ENCODE results near the gene TRIM9. TPM values are rescaled to one million over a fixed set of nuclear protein-coding genes. Genes with fewer than 3 reads are reported as not detected.

The TRIM9 gene
- polyA plus RNA-seq, 4 donors: 0.80 to 1.3 TPM; not detected in 2

DNA sequence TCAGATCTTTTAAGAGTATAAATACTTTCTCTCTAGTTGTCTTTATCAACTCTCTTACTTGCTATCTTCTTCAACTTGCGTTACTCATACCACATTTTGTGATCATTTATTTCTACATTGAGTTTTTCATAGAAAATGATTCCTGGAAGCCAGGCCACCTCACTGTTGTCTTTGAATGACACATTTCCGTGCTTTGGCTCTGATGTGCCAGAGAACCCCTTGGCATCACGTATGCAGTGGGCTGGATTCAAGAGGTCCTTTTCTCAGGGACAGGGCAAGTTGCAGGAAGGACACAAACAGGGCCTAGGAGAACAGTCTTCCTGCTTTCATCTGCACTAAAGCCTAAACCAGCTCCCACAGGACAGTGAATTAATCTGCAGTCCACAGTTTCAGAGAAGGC lies 80.3 kb downstream of the TRIM9 start:
- Histone ChIP-seq H3K27me3 (ENCODE audit: control insufficient read depth in 3 of 3, insufficient read depth in 3 of 3, low read length in 3 of 3) (peaks cover 0 to 4% (median 0%) of the 10 kb centered on the region in 3 donors), H3K4me3 (ENCODE audit: low read depth in 1 of 3, low read length in 3 of 3) (no peak overlapping the region), H3K36me3 (ENCODE audit: control insufficient read depth in 3 of 3, insufficient read depth in 2 of 3, low read depth in 1 of 3, low read length in 3 of 3) (no peaks in the 10 kb centered on the region), H3K9me3 (ENCODE audit: control insufficient read depth in 2 of 2, insufficient read depth in 1 of 2, low read depth in 1 of 2, low read length in 1 of 2) (no peaks in the 10 kb centered on the region), H3K27ac (ENCODE audit: low read depth in 1 of 3, low read length in 2 of 3) (no peak overlapping the region), H3K4me1 (ENCODE audit: control insufficient read depth in 3 of 3, insufficient read depth in 2 of 3, low read depth in 1 of 3, low read length in 2 of 3) (no peaks in the 10 kb centered on the region)
- no peak for FAIRE-seq
- 75 to 86% (median 84%) methylated on average over 3 of the region's 3 CpGs for WGBS, 3 donors
- DNase-seq: no peak

DNA sequence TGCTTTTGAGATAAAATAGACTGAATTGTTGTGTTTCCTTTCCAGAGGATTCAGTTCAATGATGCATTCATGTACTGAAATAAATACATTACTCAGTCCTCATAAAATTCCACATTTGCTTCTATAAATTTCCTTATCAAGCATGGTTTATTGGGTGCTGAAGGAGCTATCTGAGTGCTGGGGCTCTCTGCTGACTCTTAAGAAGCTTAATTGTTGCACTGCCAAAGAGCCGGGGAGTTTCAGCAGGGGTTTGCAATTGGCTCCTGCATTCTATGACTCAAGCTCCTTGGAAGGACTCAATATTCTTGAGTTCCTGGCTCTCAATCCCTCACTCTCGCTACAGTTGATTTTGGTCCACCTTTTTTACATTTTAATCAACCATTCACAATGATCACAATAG lies 80.8 kb downstream of the TRIM9 start:
- H3K27ac ChIP-seq (ENCODE audit: low read depth in 1 of 3, low read length in 2 of 3): no peak overlapping the region

DNA sequence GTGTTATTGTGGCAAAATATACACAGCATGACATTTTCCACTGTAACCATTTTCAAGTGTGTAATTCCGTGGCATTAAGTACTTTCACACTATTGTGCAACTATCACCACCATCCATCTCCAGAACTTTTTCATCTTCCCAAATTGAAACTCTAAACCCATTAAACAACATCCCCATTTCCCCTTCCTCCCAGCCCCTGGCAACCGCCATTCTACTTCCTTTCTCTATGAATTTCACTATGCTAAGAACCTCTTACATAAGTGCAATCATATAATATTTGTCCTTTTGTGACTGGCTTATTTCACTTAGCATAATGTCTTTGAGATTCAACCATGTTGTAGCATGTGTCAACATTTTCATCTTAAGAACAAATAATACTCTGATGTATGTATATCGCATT lies 82.8 kb downstream of the TRIM9 start:
- Histone ChIP-seq H3K27ac (ENCODE audit: low read depth in 1 of 3, low read length in 2 of 3) (no peak overlapping the region), H3K36me3 (ENCODE audit: control insufficient read depth in 3 of 3, insufficient read depth in 2 of 3, low read depth in 1 of 3, low read length in 3 of 3) (no peaks in the 10 kb centered on the region), H3K9me3 (ENCODE audit: control insufficient read depth in 2 of 2, insufficient read depth in 1 of 2, low read depth in 1 of 2, low read length in 1 of 2) (no peaks in the 10 kb centered on the region), H3K4me1 (ENCODE audit: control insufficient read depth in 3 of 3, insufficient read depth in 2 of 3, low read depth in 1 of 3, low read length in 2 of 3) (no peaks in the 10 kb centered on the region), H3K27me3 (ENCODE audit: control insufficient read depth in 3 of 3, insufficient read depth in 3 of 3, low read length in 3 of 3) (peaks cover 0 to 4% (median 0%) of the 10 kb centered on the region in 3 donors), H3K4me3 (ENCODE audit: low read depth in 1 of 3, low read length in 3 of 3) (no peak overlapping the region)
- no peak for DNase-seq
- WGBS, 3 donors: 80 to 91% (median 81%) methylated on average over 3 of the region's 3 CpGs
- no peak for FAIRE-seq

More for the DNA sequence above, 80.8 kb downstream of the TRIM9 start:
- FAIRE-seq (no peak), DNase-seq (no peak)
- WGBS, 3 donors: 68 to 69% (median 68%) methylated on average over 2 of the region's 2 CpGs
- Histone ChIP-seq H3K4me3 (ENCODE audit: low read depth in 1 of 3, low read length in 3 of 3) (no peak overlapping the region), H3K36me3 (ENCODE audit: control insufficient read depth in 3 of 3, insufficient read depth in 2 of 3, low read depth in 1 of 3, low read length in 3 of 3) (no peaks in the 10 kb centered on the region), H3K27me3 (ENCODE audit: control insufficient read depth in 3 of 3, insufficient read depth in 3 of 3, low read length in 3 of 3) (peaks cover 0 to 4% (median 0%) of the 10 kb centered on the region in 3 donors), H3K9me3 (ENCODE audit: control insufficient read depth in 2 of 2, insufficient read depth in 1 of 2, low read depth in 1 of 2, low read length in 1 of 2) (no peaks in the 10 kb centered on the region), H3K4me1 (ENCODE audit: control insufficient read depth in 3 of 3, insufficient read depth in 2 of 3, low read depth in 1 of 3, low read length in 2 of 3) (no peaks in the 10 kb centered on the region)

DNA sequence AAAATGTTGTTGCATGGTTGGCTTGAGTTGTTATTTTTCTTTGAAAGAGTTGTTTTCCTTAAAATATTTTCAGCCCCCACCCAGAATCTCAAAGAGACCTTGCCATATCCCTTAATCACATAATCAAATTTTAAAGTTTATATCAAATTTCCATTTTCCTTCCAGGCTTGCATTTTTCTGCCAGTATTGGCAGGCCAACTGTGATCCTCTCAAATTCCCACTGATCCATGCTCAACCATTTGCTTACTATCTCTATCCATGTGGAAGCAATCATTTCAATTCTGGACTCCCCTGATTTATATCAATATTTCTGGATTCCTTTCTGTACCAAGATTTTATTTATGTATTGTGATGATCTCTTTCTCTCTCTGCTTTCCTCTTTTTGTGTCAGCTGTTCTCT lies 86.5 kb downstream of the TRIM9 start:
- DNase-seq (no peak), FAIRE-seq (no peak)
- H3K27ac ChIP-seq (ENCODE audit: low read depth in 1 of 3, low read length in 2 of 3): no peak overlapping the region
- no peak overlapping the region for H3K4me3 ChIP-seq (ENCODE audit: low read depth in 1 of 3, low read length in 3 of 3)
- no peaks in the 10 kb centered on the region for H3K9me3 ChIP-seq (ENCODE audit: control insufficient read depth in 2 of 2, insufficient read depth in 1 of 2, low read depth in 1 of 2, low read length in 1 of 2)
- H3K36me3 ChIP-seq (ENCODE audit: control insufficient read depth in 3 of 3, insufficient read depth in 2 of 3, low read depth in 1 of 3, low read length in 3 of 3): no peaks in the 10 kb centered on the region
- no peaks in the 10 kb centered on the region for H3K4me1 ChIP-seq (ENCODE audit: control insufficient read depth in 3 of 3, insufficient read depth in 2 of 3, low read depth in 1 of 3, low read length in 2 of 3)
- peaks cover 0 to 4% (median 0%) of the 10 kb centered on the region in 3 donors for H3K27me3 ChIP-seq (ENCODE audit: control insufficient read depth in 3 of 3, insufficient read depth in 3 of 3, low read length in 3 of 3)

DNA sequence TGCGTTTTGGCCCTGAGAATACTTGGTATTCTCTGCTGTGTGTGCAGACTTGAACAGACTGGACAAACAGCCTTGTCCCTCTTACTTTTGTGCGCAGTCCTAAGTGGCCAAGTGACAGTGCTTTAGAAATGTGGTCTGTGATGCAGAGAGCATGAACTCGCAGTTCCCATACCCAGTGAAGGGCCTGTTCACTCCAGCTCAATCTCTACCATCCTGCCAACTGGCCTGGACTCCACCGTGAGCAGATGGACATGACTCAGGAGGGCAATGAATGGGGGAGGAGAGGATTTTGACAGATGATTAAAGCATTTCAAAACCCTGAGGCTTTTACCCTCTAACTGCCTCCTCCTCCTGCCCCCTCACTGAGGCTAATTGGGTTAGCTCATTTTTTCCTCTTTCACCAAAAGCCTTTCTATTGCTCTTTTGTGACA lies 88.1 kb downstream of the TRIM9 start:
- Histone ChIP-seq H3K36me3 (ENCODE audit: control insufficient read depth in 3 of 3, insufficient read depth in 2 of 3, low read depth in 1 of 3, low read length in 3 of 3) (no peaks in the 10 kb centered on the region), H3K27me3 (ENCODE audit: control insufficient read depth in 3 of 3, insufficient read depth in 3 of 3, low read length in 3 of 3) (peaks cover 0 to 4% (median 0%) of the 10 kb centered on the region in 3 donors), H3K27ac (ENCODE audit: low read depth in 1 of 3, low read length in 2 of 3) (no peak overlapping the region), H3K4me1 (ENCODE audit: control insufficient read depth in 3 of 3, insufficient read depth in 2 of 3, low read depth in 1 of 3, low read length in 2 of 3) (no peaks in the 10 kb centered on the region), H3K9me3 (ENCODE audit: control insufficient read depth in 2 of 2, insufficient read depth in 1 of 2, low read depth in 1 of 2, low read length in 1 of 2) (no peaks in the 10 kb centered on the region), H3K4me3 (ENCODE audit: low read depth in 1 of 3, low read length in 3 of 3) (no peak overlapping the region)
- WGBS, 3 donors: 67 to 74% (median 73%) methylated on average over 4 of the region's 4 CpGs
- FAIRE-seq: no peak
- DNase-seq: no peak

DNA sequence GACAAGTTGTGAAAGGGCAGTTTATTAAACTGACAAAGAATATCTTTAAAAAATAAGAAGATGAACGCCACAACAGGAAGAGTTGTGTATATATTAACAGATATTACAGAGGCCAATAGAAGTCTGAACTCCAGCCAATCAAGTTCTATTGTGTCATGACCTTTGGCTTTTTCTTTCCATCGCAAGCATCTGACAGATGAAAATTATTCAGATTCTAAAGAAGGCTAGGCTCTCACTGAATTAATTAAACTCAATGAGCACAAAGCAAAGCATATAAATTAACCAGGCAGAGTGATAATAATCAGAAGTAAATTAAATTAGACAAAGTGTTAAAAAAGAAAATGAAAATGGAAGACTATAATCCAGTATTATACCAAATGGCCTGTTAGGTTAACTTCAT lies 88.6 kb downstream of the TRIM9 start:
- DNase-seq (no peak), FAIRE-seq (no peak)
- Histone ChIP-seq H3K4me3 (ENCODE audit: low read depth in 1 of 3, low read length in 3 of 3) (no peak overlapping the region), H3K27me3 (ENCODE audit: control insufficient read depth in 3 of 3, insufficient read depth in 3 of 3, low read length in 3 of 3) (peaks cover 0 to 4% (median 0%) of the 10 kb centered on the region in 3 donors), H3K36me3 (ENCODE audit: control insufficient read depth in 3 of 3, insufficient read depth in 2 of 3, low read depth in 1 of 3, low read length in 3 of 3) (no peaks in the 10 kb centered on the region), H3K9me3 (ENCODE audit: control insufficient read depth in 2 of 2, insufficient read depth in 1 of 2, low read depth in 1 of 2, low read length in 1 of 2) (no peaks in the 10 kb centered on the region), H3K4me1 (ENCODE audit: control insufficient read depth in 3 of 3, insufficient read depth in 2 of 3, low read depth in 1 of 3, low read length in 2 of 3) (no peaks in the 10 kb centered on the region), H3K27ac (ENCODE audit: low read depth in 1 of 3, low read length in 2 of 3) (no peak overlapping the region)
- 15 to 37% (median 37%) methylated on average over 2 of the region's 2 CpGs for WGBS, 3 donors

DNA sequence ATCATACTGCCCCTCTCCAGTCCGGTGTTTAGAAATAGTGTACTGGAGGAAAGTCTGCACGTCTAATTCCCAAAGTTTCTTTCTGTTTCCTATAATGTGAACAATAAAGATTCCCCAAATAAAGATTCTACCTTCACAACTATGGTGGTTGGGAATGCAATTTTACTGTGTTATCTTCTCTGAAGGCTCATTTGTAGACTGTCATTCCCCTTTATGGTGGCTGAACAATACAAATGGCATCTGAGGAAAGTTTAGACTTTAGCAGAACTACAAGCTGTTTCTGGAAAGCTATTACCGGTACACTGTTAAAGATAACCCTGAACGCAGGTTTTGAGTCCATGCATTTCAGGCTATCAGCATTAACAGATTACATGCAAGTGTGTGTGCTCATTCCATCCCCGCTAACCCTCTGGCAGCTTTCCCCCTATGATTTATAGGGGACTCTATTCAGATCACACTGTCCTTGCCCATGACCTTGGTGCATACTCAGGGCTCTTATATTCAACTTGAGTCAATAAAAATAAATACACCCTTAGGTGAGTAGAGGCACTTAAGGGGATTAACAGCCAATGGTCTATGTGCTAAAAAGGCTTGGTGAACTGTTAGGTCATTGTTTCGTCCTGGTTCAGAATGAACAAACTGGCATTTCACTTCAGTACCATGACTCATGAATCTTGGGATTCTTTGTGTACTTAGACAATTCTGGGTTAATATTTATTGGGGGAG lies 89.9 kb downstream of the TRIM9 start:
- no peak for FAIRE-seq
- DNase-seq: peak in 1 of 2 donors; percentile 29
- H3K36me3 ChIP-seq (ENCODE audit: control insufficient read depth in 3 of 3, insufficient read depth in 2 of 3, low read depth in 1 of 3, low read length in 3 of 3): no peaks in the 10 kb centered on the region
- H3K9me3 ChIP-seq (ENCODE audit: control insufficient read depth in 2 of 2, insufficient read depth in 1 of 2, low read depth in 1 of 2, low read length in 1 of 2): no peaks in the 10 kb centered on the region
- H3K27me3 ChIP-seq (ENCODE audit: control insufficient read depth in 3 of 3, insufficient read depth in 3 of 3, low read length in 3 of 3): no peaks in the 10 kb centered on the region
- 15 to 57% (median 28%) methylated on average over 6 of the region's 6 CpGs for WGBS, 3 donors
- no peak overlapping the region for H3K4me3 ChIP-seq (ENCODE audit: low read depth in 1 of 3, low read length in 3 of 3)
- no peaks in the 10 kb centered on the region for H3K4me1 ChIP-seq (ENCODE audit: control insufficient read depth in 3 of 3, insufficient read depth in 2 of 3, low read depth in 1 of 3, low read length in 2 of 3)
- H3K27ac ChIP-seq (ENCODE audit: low read depth in 1 of 3, low read length in 2 of 3): no peak overlapping the region

DNA sequence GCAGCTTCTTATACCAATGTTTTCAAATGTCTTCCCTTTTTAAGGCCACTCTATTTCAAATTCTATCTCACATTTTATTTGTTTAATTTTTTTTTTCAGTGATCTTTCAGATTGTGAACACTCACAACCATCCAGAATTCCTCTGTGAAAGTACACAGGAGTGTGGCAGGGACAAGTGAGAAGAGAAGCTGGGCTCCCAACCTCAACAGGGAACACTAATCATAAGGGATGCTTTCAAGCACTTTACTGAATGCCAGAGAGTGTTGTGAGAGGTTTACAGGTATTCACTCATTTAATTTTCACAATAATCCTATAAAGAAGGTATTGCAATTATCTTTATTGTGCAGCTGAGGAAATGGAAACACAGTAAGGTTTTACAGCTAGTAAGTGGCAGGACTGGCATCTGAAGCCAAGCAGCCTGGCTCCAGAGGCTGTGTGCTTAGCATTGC lies 90.5 kb downstream of the TRIM9 start:
- Histone ChIP-seq H3K9me3 (ENCODE audit: control insufficient read depth in 2 of 2, insufficient read depth in 1 of 2, low read depth in 1 of 2, low read length in 1 of 2) (no peaks in the 10 kb centered on the region), H3K4me3 (ENCODE audit: low read depth in 1 of 3, low read length in 3 of 3) (no peak overlapping the region), H3K36me3 (ENCODE audit: control insufficient read depth in 3 of 3, insufficient read depth in 2 of 3, low read depth in 1 of 3, low read length in 3 of 3) (no peaks in the 10 kb centered on the region), H3K27ac (ENCODE audit: low read depth in 1 of 3, low read length in 2 of 3) (no peak overlapping the region), H3K27me3 (ENCODE audit: control insufficient read depth in 3 of 3, insufficient read depth in 3 of 3, low read length in 3 of 3) (no peaks in the 10 kb centered on the region), H3K4me1 (ENCODE audit: control insufficient read depth in 3 of 3, insufficient read depth in 2 of 3, low read depth in 1 of 3, low read length in 2 of 3) (no peaks in the 10 kb centered on the region)
- DNase-seq: no peak
- no peak for FAIRE-seq
